ENCODE data around the gene ACACB.

ACACB gene

GRCh38 chr12:109253913-109254544 is 137.6 kb downstream of the ACACB start:
- Histone ChIP-seq H3K27me3 (ENCODE audit: insufficient read depth, low read length) (no peaks in the 10 kb centered on the region), H3K27ac (ENCODE audit: low read depth, low read length) (no peak overlapping the region), H3K4me1 (ENCODE audit: control insufficient read depth, insufficient read depth, low read length, unreplicated experiment) (no peaks in the 10 kb centered on the region), H3K4me3 (ENCODE audit: low read depth, low read length) (no peak overlapping the region), H3K79me2 (ENCODE audit: control insufficient read depth, insufficient read depth, low read length, unreplicated experiment) (no peaks in the 10 kb centered on the region), H3K36me3 (ENCODE audit: insufficient read depth, low read length) (no peaks in the 10 kb centered on the region), H2AFZ (ENCODE audit: low read length, unreplicated experiment) (no peak overlapping the region)

GRCh38 chr12:109255377-109255776 is 139.0 kb downstream of the ACACB start:
- H3K27me3 ChIP-seq (ENCODE audit: insufficient read depth, low read length) = no peaks in the 10 kb centered on the region
- no peaks in the 10 kb centered on the region for H3K36me3 ChIP-seq (ENCODE audit: insufficient read depth, low read length)
- H2AFZ ChIP-seq (ENCODE audit: low read length, unreplicated experiment) = no peak overlapping the region
- no peak overlapping the region for H3K27ac ChIP-seq (ENCODE audit: low read depth, low read length)
- H3K79me2 ChIP-seq (ENCODE audit: control insufficient read depth, insufficient read depth, low read length, unreplicated experiment) = no peaks in the 10 kb centered on the region
- H3K4me3 ChIP-seq (ENCODE audit: low read depth, low read length) = no peak overlapping the region
- H3K4me1 ChIP-seq (ENCODE audit: control insufficient read depth, insufficient read depth, low read length, unreplicated experiment) = no peaks in the 10 kb centered on the region

- no peaks in the 10 kb centered on the region for H3K36me3 ChIP-seq (ENCODE audit: insufficient read depth, low read length)
Observed at GRCh38 chr12:109256011-109256410, 139.6 kb downstream of the ACACB start.

DNA sequence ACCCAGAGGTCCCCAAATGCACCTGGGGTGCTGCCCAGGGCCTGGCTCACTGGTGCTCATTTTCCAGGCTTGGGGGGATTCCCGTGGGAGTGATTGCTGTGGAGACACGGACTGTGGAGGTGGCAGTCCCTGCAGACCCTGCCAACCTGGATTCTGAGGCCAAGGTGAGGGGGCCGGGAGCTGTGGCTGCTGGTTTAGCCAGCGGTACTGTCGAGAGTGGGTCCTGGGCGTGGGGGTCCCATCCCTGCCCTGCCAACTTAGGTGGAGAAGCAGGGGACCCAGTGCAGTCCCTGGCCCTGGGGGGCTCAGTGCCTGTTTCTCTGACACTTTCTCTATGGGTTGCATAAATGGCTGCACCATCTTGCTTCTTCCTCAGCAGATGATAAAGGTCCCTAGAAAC is 141.8 kb downstream of the ACACB start:
- H2AFZ ChIP-seq (ENCODE audit: low read length, unreplicated experiment) = no peak overlapping the region
- H3K4me3 ChIP-seq (ENCODE audit: low read depth, low read length) = no peak overlapping the region
- H3K27me3 ChIP-seq (ENCODE audit: insufficient read depth, low read length) = no peaks in the 10 kb centered on the region
- H3K27ac ChIP-seq (ENCODE audit: low read depth, low read length) = no peak overlapping the region
- no peaks in the 10 kb centered on the region for H3K4me1 ChIP-seq (ENCODE audit: control insufficient read depth, insufficient read depth, low read length, unreplicated experiment)
- H3K36me3 ChIP-seq (ENCODE audit: insufficient read depth, low read length) = no peaks in the 10 kb centered on the region
- H3K79me2 ChIP-seq (ENCODE audit: control insufficient read depth, insufficient read depth, low read length, unreplicated experiment) = no peaks in the 10 kb centered on the region

More at GRCh38 chr12:109256011-109256410, 139.6 kb downstream of the ACACB start:
- Histone ChIP-seq H3K4me3 (ENCODE audit: low read depth, low read length) (no peak overlapping the region), H3K27me3 (ENCODE audit: insufficient read depth, low read length) (no peaks in the 10 kb centered on the region), H2AFZ (ENCODE audit: low read length, unreplicated experiment) (no peak overlapping the region), H3K4me1 (ENCODE audit: control insufficient read depth, insufficient read depth, low read length, unreplicated experiment) (no peaks in the 10 kb centered on the region), H3K79me2 (ENCODE audit: control insufficient read depth, insufficient read depth, low read length, unreplicated experiment) (no peaks in the 10 kb centered on the region), H3K27ac (ENCODE audit: low read depth, low read length) (no peak overlapping the region)

DNA sequence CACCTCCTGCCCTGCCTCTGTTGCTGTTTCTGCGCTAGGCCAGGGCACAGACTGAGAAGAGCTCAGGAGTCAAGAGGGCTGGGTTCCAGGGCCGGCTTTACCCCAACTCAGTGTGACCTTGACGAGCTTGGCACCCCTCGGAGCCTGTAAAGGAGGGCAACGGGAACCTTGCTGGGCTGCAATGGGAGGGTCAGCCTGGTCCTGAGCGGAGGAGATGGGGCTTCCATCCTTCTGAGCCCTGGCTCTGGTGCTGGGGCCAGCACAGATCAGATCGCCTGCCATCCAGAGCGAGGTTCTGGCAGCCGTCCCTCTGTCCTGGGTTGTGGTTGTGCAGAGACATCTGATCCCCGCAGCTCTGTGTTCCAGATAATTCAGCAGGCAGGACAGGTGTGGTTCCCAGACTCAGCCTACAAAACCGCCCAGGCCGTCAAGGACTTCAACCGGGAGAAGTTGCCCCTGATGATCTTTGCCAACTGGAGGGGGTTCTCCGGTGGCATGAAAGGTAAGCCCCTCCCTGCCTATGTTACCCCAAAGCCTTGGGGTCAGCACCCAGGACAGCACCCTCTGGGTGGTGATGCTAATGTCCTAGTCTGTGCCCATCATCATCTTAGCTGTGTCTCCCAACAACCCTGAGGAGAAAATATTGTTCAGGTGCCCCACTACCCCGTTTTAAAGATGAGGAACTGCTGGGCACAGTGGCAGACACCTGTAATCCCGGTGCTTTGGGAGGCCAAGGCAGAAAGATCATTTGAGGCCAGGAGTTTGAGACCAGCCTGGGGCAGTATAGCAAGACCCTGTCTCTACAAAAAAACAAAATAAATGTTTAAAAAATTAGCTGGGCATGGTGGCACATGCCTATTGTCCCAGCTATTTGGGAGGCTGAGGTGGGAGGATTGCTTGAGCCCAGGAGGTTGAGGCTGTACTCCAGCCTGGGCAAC is 142.5 kb downstream of the ACACB start:
- H3K4me3 ChIP-seq (ENCODE audit: low read depth, low read length) = no peak overlapping the region
- H3K27me3 ChIP-seq (ENCODE audit: insufficient read depth, low read length) = no peaks in the 10 kb centered on the region

GRCh38 chr12:109259545-109259895 is 143.1 kb downstream of the ACACB start:
- H3K79me2 ChIP-seq (ENCODE audit: control insufficient read depth, insufficient read depth, low read length, unreplicated experiment) = no peaks in the 10 kb centered on the region
- no peaks in the 10 kb centered on the region for H3K4me1 ChIP-seq (ENCODE audit: control insufficient read depth, insufficient read depth, low read length, unreplicated experiment)
- no peak overlapping the region for H3K27ac ChIP-seq (ENCODE audit: low read depth, low read length)
- no peak overlapping the region for H2AFZ ChIP-seq (ENCODE audit: low read length, unreplicated experiment)
- H3K4me3 ChIP-seq (ENCODE audit: low read depth, low read length) = no peak overlapping the region
- no peaks in the 10 kb centered on the region for H3K27me3 ChIP-seq (ENCODE audit: insufficient read depth, low read length)
- H3K36me3 ChIP-seq (ENCODE audit: insufficient read depth, low read length) = no peaks in the 10 kb centered on the region

More for the DNA sequence above, 142.5 kb downstream of the ACACB start:
- H3K36me3 ChIP-seq (ENCODE audit: insufficient read depth, low read length) = no peaks in the 10 kb centered on the region
- no peaks in the 10 kb centered on the region for H3K4me1 ChIP-seq (ENCODE audit: control insufficient read depth, insufficient read depth, low read length, unreplicated experiment)
- H3K79me2 ChIP-seq (ENCODE audit: control insufficient read depth, insufficient read depth, low read length, unreplicated experiment) = no peaks in the 10 kb centered on the region
- H2AFZ ChIP-seq (ENCODE audit: low read length, unreplicated experiment) = no peak overlapping the region
- H3K27ac ChIP-seq (ENCODE audit: low read depth, low read length) = no peak overlapping the region

DNA sequence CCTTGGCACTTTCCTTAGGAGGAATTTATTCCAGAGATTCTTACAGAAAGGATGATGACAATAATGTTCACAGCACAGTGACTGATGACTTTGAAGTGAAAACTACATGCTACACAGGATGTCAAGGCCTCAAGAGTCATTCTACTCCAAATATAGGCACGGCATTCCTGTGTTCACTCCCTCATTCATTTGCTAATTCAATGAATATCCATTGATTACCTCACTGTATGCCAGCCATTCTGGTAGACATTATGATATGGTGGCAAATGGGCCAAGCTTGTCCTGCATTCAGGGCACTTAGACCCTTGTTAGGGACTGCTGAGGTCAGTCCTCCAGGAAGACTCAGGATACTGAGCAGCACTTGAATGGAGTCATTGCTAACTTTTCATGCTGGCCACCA is 144.7 kb downstream of the ACACB start:
- H3K4me3 ChIP-seq (ENCODE audit: low read depth, low read length) = no peak overlapping the region
- H3K79me2 ChIP-seq (ENCODE audit: control insufficient read depth, insufficient read depth, low read length, unreplicated experiment) = no peaks in the 10 kb centered on the region
- H3K27ac ChIP-seq (ENCODE audit: low read depth, low read length) = no peak overlapping the region
- H2AFZ ChIP-seq (ENCODE audit: low read length, unreplicated experiment) = no peak overlapping the region
- no peaks in the 10 kb centered on the region for H3K36me3 ChIP-seq (ENCODE audit: insufficient read depth, low read length)
- no peaks in the 10 kb centered on the region for H3K4me1 ChIP-seq (ENCODE audit: control insufficient read depth, insufficient read depth, low read length, unreplicated experiment)
- H3K27me3 ChIP-seq (ENCODE audit: insufficient read depth, low read length) = no peaks in the 10 kb centered on the region

DNA sequence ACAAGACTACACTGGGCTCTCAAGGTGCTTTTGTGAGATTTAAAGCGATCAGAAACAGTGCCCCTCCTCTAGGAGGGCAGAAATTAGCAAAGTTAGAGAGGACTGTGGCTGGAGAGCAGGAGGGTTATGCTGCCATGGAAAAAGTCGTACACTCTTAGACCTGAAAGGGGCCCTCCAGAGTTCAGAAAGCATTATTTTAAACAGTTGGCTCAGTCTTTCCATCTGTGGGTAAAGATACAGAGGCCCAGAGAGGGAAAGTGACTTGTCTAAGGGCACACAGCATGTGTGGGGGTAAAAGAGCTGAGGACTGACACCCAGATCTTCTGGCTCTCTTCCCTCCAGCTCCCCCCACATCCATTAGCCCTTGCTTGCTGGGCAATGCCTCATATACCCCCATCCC is 145.6 kb downstream of the ACACB start:
- Histone ChIP-seq H3K4me1 (ENCODE audit: control insufficient read depth, insufficient read depth, low read length, unreplicated experiment) (no peaks in the 10 kb centered on the region), H2AFZ (ENCODE audit: low read length, unreplicated experiment) (no peak overlapping the region), H3K4me3 (ENCODE audit: low read depth, low read length) (no peak overlapping the region), H3K79me2 (ENCODE audit: control insufficient read depth, insufficient read depth, low read length, unreplicated experiment) (no peaks in the 10 kb centered on the region), H3K27me3 (ENCODE audit: insufficient read depth, low read length) (no peaks in the 10 kb centered on the region), H3K27ac (ENCODE audit: low read depth, low read length) (no peak overlapping the region), H3K36me3 (ENCODE audit: insufficient read depth, low read length) (no peaks in the 10 kb centered on the region)

GRCh38 chr12:109263439-109263838 is 147.1 kb downstream of the ACACB start:
- H3K79me2 ChIP-seq (ENCODE audit: control insufficient read depth, insufficient read depth, low read length, unreplicated experiment) = no peaks in the 10 kb centered on the region
- H3K27ac ChIP-seq (ENCODE audit: low read depth, low read length) = no peak overlapping the region
- no peaks in the 10 kb centered on the region for H3K4me1 ChIP-seq (ENCODE audit: control insufficient read depth, insufficient read depth, low read length, unreplicated experiment)
- H3K36me3 ChIP-seq (ENCODE audit: insufficient read depth, low read length) = no peaks in the 10 kb centered on the region
- no peak overlapping the region for H2AFZ ChIP-seq (ENCODE audit: low read length, unreplicated experiment)
- H3K4me3 ChIP-seq (ENCODE audit: low read depth, low read length) = no peak overlapping the region
- no peaks in the 10 kb centered on the region for H3K27me3 ChIP-seq (ENCODE audit: insufficient read depth, low read length)

DNA sequence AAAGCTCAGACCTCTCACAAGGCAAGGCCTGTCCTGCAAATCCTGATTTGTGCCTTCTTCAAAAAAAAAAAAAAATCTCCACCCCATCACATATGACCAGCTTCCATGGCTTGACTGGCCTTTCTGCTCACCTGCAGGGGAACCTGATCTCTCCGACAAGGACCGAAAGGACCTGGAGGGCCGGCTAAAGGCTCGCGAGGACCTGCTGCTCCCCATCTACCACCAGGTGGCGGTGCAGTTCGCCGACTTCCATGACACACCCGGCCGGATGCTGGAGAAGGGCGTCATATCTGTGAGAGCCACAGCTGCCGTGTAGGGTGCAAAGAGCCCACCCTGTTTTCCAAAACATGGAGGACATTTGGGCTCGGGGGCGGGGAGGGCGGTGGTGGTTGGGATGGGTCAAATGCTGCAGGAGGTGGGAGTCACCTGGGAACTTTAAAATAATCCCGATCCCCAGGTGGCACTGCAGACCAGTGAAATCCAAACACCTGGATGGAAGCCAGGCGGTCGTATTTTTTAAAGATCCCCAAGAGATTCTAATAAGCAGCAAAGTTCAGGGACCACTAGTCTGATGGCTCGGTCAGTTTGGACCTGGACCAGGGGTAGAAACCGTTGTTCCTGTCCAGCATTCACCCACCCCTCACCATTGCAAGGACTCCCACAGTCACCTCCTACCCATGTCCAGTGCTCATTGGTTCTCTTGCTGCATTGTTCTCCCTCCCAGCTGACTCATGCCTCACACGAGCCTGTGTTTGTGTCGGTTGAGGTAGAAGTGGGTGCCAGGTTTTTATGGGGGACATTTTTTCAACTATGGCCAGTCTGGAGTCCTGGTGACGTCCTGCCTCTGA is 147.9 kb downstream of the ACACB start:
- Histone ChIP-seq H3K4me1 (ENCODE audit: control insufficient read depth, insufficient read depth, low read length, unreplicated experiment) (no peaks in the 10 kb centered on the region), H3K4me3 (ENCODE audit: low read depth, low read length) (no peak overlapping the region), H3K79me2 (ENCODE audit: control insufficient read depth, insufficient read depth, low read length, unreplicated experiment) (no peaks in the 10 kb centered on the region), H3K27me3 (ENCODE audit: insufficient read depth, low read length) (no peaks in the 10 kb centered on the region), H3K36me3 (ENCODE audit: insufficient read depth, low read length) (no peaks in the 10 kb centered on the region), H3K27ac (ENCODE audit: low read depth, low read length) (no peak overlapping the region), H2AFZ (ENCODE audit: low read length, unreplicated experiment) (no peak overlapping the region)
